Panc1 (cell line): ENCODE results near the gene RP9. TPM values are rescaled to one million over a fixed set of nuclear protein-coding genes. Genes with fewer than 3 reads are reported as not detected.

Experiments
- ATAC-seq: fragments of 200-7000 bp; cut with Tn5 transposase; 2 replicates; pipeline ENCODE4 v1.9.1; 2020; ENCODE audit warnings: mild to moderate bottlenecking, moderate library complexity
- BruUV-seq: library from RNA; stranded (reverse); fragments of 400-500 nt; replicated peaks from 2 replicates; lab custom pipeline; 2021; lab: Mats Ljungman, UMichigan
- CTCF ChIA-PET: fragments of 300-600 bp; sonication (Branson Sonifier 250); formaldehyde crosslinking; loops from one replicate; lab custom pipeline; 2022; ENCODE audit warnings: antibody characterized with exemption; lab: Charles Lee
- POLR2A ChIA-PET: fragments of 300-600 bp; sonication (Branson Sonifier 250); formaldehyde crosslinking; loops from one replicate; lab custom pipeline; 2022; ENCODE audit warnings: antibody characterized with exemption; lab: Charles Lee
- DNase-seq: peaks from one replicate; pipeline ENCODE4 v3.0.0-alpha.2; 2010; ENCODE audit warnings: low read depth, low spot score
- H3K27ac ChIP-seq: 2 replicates; pipeline ENCODE4 v1.5.1; 2011; ENCODE audit warnings: mild to moderate bottlenecking, low read length, inconsistent platforms
- H3K27me3 ChIP-seq: fragments of 200-500 bp; sonication (Bioruptor generic); 2 replicates; pipeline ENCODE4 v1.6.0; 2014; ENCODE audit warnings: low read length, inconsistent platforms; ENCODE audit not compliant: control insufficient read depth, insufficient read depth
- H3K36me3 ChIP-seq: fragments of 200-500 bp; sonication (Bioruptor generic); 2 replicates; pipeline ENCODE4 v1.5.1; 2014; ENCODE audit warnings: inconsistent platforms, mild to moderate bottlenecking, low read length, moderate library complexity; ENCODE audit not compliant: control insufficient read depth, insufficient read depth
- H3K4me1 ChIP-seq: 2 replicates; pipeline ENCODE4 v1.5.1; 2011; ENCODE audit warnings: inconsistent platforms, mild to moderate bottlenecking, low read length, moderate library complexity; ENCODE audit not compliant: control insufficient read depth, insufficient read depth
- H3K4me3 ChIP-seq, 2 experiments: 2 replicates each; pipeline ENCODE4 v1.5.1; 2011 to 2012; ENCODE audit warnings: low read depth in 2 of 2, low read length in 2 of 2, mild to moderate bottlenecking in 2 of 2, inconsistent platforms in 1 of 2, moderate library complexity in 1 of 2
- H3K9me3 ChIP-seq: fragments of 200-500 bp; sonication (Bioruptor generic); 2 replicates; pipeline ENCODE4 v1.5.1; 2014; ENCODE audit warnings: low read depth, mild to moderate bottlenecking, inconsistent platforms, low read length, moderate library complexity; ENCODE audit not compliant: control insufficient read depth, insufficient read depth
- CTCF ChIP-seq: fragments of 450-650 bp; IDR thresholded peaks from 2 replicates; pipeline ENCODE4 v1.5.1; 2017; ENCODE audit warnings: mild to moderate bottlenecking
- POLR2AphosphoS5 ChIP-seq: IDR thresholded peaks from 2 replicates; pipeline ENCODE4 v1.6.1; 2012; ENCODE audit warnings: mild to moderate bottlenecking, low read depth, low read length, moderate library complexity
- SIN3A ChIP-seq: IDR thresholded peaks from 2 replicates; pipeline ENCODE4 v1.6.1; 2012; ENCODE audit warnings: low read depth, mild to moderate bottlenecking, low read length, moderate library complexity, borderline replicate concordance; ENCODE audit not compliant: insufficient read depth
- TCF7L2 ChIP-seq: IDR thresholded peaks from 2 replicates; pipeline ENCODE4 v1.6.1; 2011; ENCODE audit warnings: mild to moderate bottlenecking, low read depth, low read length, inconsistent platforms
- in situ Hi-C: cut with HindIII; loops from 2 replicates; pipeline ENCODE4 v1.10.0; 2016; ENCODE audit warnings: low sequenced_read_pairs, low pct_unique_long_range_greater_than_20kb
- intact Hi-C: fragments of 100-400 bp; cut with micrococcal nuclease; formaldehyde crosslinking; loops from one replicate; pipeline ENCODE4 v1.10.0; 2022; ENCODE audit not compliant: unreplicated experiment
- total RNA-seq: library from RNA; stranded (reverse); gene quantifications from one replicate; pipeline ENCODE4 v1.2.1, GENCODE V29; 2021; ENCODE audit not compliant: unreplicated experiment
- TF ChIP-seq, protein P1 (sequence below), 2 experiments: IDR thresholded peaks; 2 replicates each; pipeline ENCODE4 v1.6.1; 2011 to 2012; ENCODE audit warnings: low read depth in 2 of 2, control low read depth in 1 of 2, low read length in 1 of 2, mild to moderate bottlenecking in 1 of 2, moderate library complexity in 1 of 2; ENCODE audit not compliant: insufficient read depth in 1 of 2

Gene RP9
- total RNA-seq, 1 experiment from 2014 or later: 22.1 TPM

GRCh38 chr7:33054261-33054964 is 54.8 kb downstream of the RP9 start:
- Histone ChIP-seq H3K36me3 (no peaks in the 10 kb centered on the region), H3K4me1 (no peaks in the 10 kb centered on the region), H3K9me3 (no peaks in the 10 kb centered on the region), H3K4me3 (no peak overlapping the region), H3K27ac (no peak overlapping the region), H3K27me3 (no peaks in the 10 kb centered on the region)
- in situ Hi-C loops (no loop called here), intact Hi-C loops (no loop called here)
- CTCF ChIA-PET: no interaction called here
- ATAC-seq (no peak), DNase-seq (no peak)
- TF ChIP-seq, protein P1, sequence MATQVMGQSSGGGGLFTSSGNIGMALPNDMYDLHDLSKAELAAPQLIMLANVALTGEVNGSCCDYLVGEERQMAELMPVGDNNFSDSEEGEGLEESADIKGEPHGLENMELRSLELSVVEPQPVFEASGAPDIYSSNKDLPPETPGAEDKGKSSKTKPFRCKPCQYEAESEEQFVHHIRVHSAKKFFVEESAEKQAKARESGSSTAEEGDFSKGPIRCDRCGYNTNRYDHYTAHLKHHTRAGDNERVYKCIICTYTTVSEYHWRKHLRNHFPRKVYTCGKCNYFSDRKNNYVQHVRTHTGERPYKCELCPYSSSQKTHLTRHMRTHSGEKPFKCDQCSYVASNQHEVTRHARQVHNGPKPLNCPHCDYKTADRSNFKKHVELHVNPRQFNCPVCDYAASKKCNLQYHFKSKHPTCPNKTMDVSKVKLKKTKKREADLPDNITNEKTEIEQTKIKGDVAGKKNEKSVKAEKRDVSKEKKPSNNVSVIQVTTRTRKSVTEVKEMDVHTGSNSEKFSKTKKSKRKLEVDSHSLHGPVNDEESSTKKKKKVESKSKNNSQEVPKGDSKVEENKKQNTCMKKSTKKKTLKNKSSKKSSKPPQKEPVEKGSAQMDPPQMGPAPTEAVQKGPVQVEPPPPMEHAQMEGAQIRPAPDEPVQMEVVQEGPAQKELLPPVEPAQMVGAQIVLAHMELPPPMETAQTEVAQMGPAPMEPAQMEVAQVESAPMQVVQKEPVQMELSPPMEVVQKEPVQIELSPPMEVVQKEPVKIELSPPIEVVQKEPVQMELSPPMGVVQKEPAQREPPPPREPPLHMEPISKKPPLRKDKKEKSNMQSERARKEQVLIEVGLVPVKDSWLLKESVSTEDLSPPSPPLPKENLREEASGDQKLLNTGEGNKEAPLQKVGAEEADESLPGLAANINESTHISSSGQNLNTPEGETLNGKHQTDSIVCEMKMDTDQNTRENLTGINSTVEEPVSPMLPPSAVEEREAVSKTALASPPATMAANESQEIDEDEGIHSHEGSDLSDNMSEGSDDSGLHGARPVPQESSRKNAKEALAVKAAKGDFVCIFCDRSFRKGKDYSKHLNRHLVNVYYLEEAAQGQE (IDR thresholded peaks at IDR 0.05; ENCODE audit: insufficient read depth in 1 of 2, low read depth in 2 of 2, low read length in 1 of 2): no peak
- TF ChIP-seq TCF7L2 (no peak), SIN3A (no peak), POLR2AphosphoS5 (no peak), CTCF (no peak)
- POLR2A ChIA-PET: no interaction called here
- no TSS peak for BruUV-seq

DNA sequence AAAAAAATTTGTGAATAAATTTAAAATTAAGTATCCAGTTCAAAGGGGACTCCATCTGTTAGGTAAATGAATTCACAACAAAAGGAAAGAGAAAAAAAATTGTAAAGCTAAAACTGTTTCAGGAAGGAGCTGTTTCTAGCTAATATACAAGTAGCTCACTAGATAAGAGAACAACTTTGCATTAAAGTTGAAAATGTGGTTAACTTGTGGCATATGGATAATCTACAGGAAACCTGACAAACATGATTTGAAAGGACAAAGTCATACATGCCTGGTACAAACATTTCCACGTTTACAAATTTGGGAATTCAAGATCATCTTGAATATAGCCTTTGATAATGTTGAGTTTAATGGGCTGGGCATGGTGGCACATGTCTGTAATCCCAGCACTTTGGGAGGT is 55.5 kb downstream of the RP9 start:
- no peaks in the 10 kb centered on the region for H3K4me1 ChIP-seq
- H3K9me3 ChIP-seq: no peaks in the 10 kb centered on the region
- ChIA-PET CTCF (interaction anchor here (0.6 to 0.7 kb wide), 2 partner anchors 113 to 575 kb away, joined by 3 read pairs; no protein-coding TSS in a partner anchor), POLR2A (no interaction called here)
- TF ChIP-seq POLR2AphosphoS5: no peak
- no peak for TF ChIP-seq SIN3A
- TF ChIP-seq CTCF: no peak
- TF ChIP-seq, protein P1 (IDR thresholded peaks at IDR 0.05; ENCODE audit: insufficient read depth in 1 of 2, low read depth in 2 of 2, low read length in 1 of 2): no peak
- TF ChIP-seq TCF7L2: no peak
- ATAC-seq (no peak), DNase-seq (no peak)
- H3K27me3 ChIP-seq: no peaks in the 10 kb centered on the region
- no peaks in the 10 kb centered on the region for H3K36me3 ChIP-seq
- intact Hi-C loops (no loop called here), in situ Hi-C loops (no loop called here)
- H3K4me3 ChIP-seq: no peak overlapping the region
- BruUV-seq: no TSS peak
- no peak overlapping the region for H3K27ac ChIP-seq
